Panc1 (cell line): ENCODE results near the gene KCNA3. TPM values are rescaled to one million over a fixed set of nuclear protein-coding genes. Genes with fewer than 3 reads are reported as not detected.

ENCODE experiments used
- ATAC-seq: fragments of 200-7000 bp; cut with Tn5 transposase; 2 replicates; pipeline ENCODE4 v1.9.1; 2020; ENCODE audit warnings: mild to moderate bottlenecking, moderate library complexity
- BruUV-seq: library from RNA; stranded (reverse); fragments of 400-500 nt; replicated peaks from 2 replicates; lab custom pipeline; 2021; lab: Mats Ljungman, UMichigan
- CTCF ChIA-PET: fragments of 300-600 bp; sonication (Branson Sonifier 250); formaldehyde crosslinking; loops from one replicate; lab custom pipeline; 2022; ENCODE audit warnings: antibody characterized with exemption; lab: Charles Lee
- POLR2A ChIA-PET: fragments of 300-600 bp; sonication (Branson Sonifier 250); formaldehyde crosslinking; loops from one replicate; lab custom pipeline; 2022; ENCODE audit warnings: antibody characterized with exemption; lab: Charles Lee
- DNase-seq: peaks from one replicate; pipeline ENCODE4 v3.0.0-alpha.2; 2010; ENCODE audit warnings: low read depth, low spot score
- H3K27ac ChIP-seq: 2 replicates; pipeline ENCODE4 v1.5.1; 2011; ENCODE audit warnings: mild to moderate bottlenecking, low read length, inconsistent platforms
- H3K27me3 ChIP-seq: fragments of 200-500 bp; sonication (Bioruptor generic); 2 replicates; pipeline ENCODE4 v1.6.0; 2014; ENCODE audit warnings: low read length, inconsistent platforms; ENCODE audit not compliant: control insufficient read depth, insufficient read depth
- H3K36me3 ChIP-seq: fragments of 200-500 bp; sonication (Bioruptor generic); 2 replicates; pipeline ENCODE4 v1.5.1; 2014; ENCODE audit warnings: inconsistent platforms, mild to moderate bottlenecking, low read length, moderate library complexity; ENCODE audit not compliant: control insufficient read depth, insufficient read depth
- H3K4me1 ChIP-seq: 2 replicates; pipeline ENCODE4 v1.5.1; 2011; ENCODE audit warnings: inconsistent platforms, mild to moderate bottlenecking, low read length, moderate library complexity; ENCODE audit not compliant: control insufficient read depth, insufficient read depth
- H3K4me3 ChIP-seq, 2 experiments: 2 replicates each; pipeline ENCODE4 v1.5.1; 2011 to 2012; ENCODE audit warnings: low read depth in 2 of 2, low read length in 2 of 2, mild to moderate bottlenecking in 2 of 2, inconsistent platforms in 1 of 2, moderate library complexity in 1 of 2
- H3K9me3 ChIP-seq: fragments of 200-500 bp; sonication (Bioruptor generic); 2 replicates; pipeline ENCODE4 v1.5.1; 2014; ENCODE audit warnings: low read depth, mild to moderate bottlenecking, inconsistent platforms, low read length, moderate library complexity; ENCODE audit not compliant: control insufficient read depth, insufficient read depth
- POLR2AphosphoS5 ChIP-seq: IDR thresholded peaks from 2 replicates; pipeline ENCODE4 v1.6.1; 2012; ENCODE audit warnings: mild to moderate bottlenecking, low read depth, low read length, moderate library complexity
- SIN3A ChIP-seq: IDR thresholded peaks from 2 replicates; pipeline ENCODE4 v1.6.1; 2012; ENCODE audit warnings: low read depth, mild to moderate bottlenecking, low read length, moderate library complexity, borderline replicate concordance; ENCODE audit not compliant: insufficient read depth
- TCF7L2 ChIP-seq: IDR thresholded peaks from 2 replicates; pipeline ENCODE4 v1.6.1; 2011; ENCODE audit warnings: mild to moderate bottlenecking, low read depth, low read length, inconsistent platforms
- in situ Hi-C: cut with HindIII; loops from 2 replicates; pipeline ENCODE4 v1.10.0; 2016; ENCODE audit warnings: low sequenced_read_pairs, low pct_unique_long_range_greater_than_20kb
- intact Hi-C: fragments of 100-400 bp; cut with micrococcal nuclease; formaldehyde crosslinking; loops from one replicate; pipeline ENCODE4 v1.10.0; 2022; ENCODE audit not compliant: unreplicated experiment
- total RNA-seq: library from RNA; stranded (reverse); gene quantifications from one replicate; pipeline ENCODE4 v1.2.1, GENCODE V29; 2021; ENCODE audit not compliant: unreplicated experiment
- TF ChIP-seq, protein P1 (sequence below): fragments of 450-650 bp; IDR thresholded peaks from 2 replicates; pipeline ENCODE4 v1.5.1; 2017; ENCODE audit warnings: mild to moderate bottlenecking
- TF ChIP-seq, protein P2 (sequence below), 2 experiments: IDR thresholded peaks; 2 replicates each; pipeline ENCODE4 v1.6.1; 2011 to 2012; ENCODE audit warnings: low read depth in 2 of 2, control low read depth in 1 of 2, low read length in 1 of 2, mild to moderate bottlenecking in 1 of 2, moderate library complexity in 1 of 2; ENCODE audit not compliant: insufficient read depth in 1 of 2

The KCNA3 gene
- total RNA-seq, 1 experiment from 2014 or later: not detected

DNA sequence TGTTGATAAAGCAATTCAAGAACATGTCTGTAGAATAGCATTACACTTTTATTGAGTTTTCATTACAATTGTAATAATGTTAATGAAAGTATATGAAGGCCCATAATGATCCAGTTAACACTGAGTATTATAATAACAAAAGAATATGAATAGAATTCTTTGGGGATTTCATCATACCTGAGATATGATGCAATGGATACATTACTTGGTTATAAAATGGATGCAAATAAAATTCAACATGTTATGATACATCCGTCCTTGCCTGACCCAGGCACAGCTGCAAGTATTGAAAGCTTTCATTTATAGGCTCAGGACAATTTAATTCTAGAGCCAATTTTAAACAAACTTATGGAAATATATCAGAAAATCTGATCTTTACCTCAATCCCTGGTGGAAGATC lies 8.2 kb upstream of the KCNA3 start:
- intact Hi-C loops: no loop called here
- ChIA-PET CTCF (no interaction called here), POLR2A (no interaction called here)
- H3K4me1 ChIP-seq: no peaks in the 10 kb centered on the region
- BruUV-seq: no TSS peak
- no peak overlapping the region for H3K27ac ChIP-seq
- H3K9me3 ChIP-seq: no peaks in the 10 kb centered on the region
- H3K4me3 ChIP-seq: no peak overlapping the region
- TF ChIP-seq, protein P1, sequence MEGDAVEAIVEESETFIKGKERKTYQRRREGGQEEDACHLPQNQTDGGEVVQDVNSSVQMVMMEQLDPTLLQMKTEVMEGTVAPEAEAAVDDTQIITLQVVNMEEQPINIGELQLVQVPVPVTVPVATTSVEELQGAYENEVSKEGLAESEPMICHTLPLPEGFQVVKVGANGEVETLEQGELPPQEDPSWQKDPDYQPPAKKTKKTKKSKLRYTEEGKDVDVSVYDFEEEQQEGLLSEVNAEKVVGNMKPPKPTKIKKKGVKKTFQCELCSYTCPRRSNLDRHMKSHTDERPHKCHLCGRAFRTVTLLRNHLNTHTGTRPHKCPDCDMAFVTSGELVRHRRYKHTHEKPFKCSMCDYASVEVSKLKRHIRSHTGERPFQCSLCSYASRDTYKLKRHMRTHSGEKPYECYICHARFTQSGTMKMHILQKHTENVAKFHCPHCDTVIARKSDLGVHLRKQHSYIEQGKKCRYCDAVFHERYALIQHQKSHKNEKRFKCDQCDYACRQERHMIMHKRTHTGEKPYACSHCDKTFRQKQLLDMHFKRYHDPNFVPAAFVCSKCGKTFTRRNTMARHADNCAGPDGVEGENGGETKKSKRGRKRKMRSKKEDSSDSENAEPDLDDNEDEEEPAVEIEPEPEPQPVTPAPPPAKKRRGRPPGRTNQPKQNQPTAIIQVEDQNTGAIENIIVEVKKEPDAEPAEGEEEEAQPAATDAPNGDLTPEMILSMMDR: no peak
- TF ChIP-seq POLR2AphosphoS5: no peak
- no peak for TF ChIP-seq TCF7L2
- TF ChIP-seq, protein P2, sequence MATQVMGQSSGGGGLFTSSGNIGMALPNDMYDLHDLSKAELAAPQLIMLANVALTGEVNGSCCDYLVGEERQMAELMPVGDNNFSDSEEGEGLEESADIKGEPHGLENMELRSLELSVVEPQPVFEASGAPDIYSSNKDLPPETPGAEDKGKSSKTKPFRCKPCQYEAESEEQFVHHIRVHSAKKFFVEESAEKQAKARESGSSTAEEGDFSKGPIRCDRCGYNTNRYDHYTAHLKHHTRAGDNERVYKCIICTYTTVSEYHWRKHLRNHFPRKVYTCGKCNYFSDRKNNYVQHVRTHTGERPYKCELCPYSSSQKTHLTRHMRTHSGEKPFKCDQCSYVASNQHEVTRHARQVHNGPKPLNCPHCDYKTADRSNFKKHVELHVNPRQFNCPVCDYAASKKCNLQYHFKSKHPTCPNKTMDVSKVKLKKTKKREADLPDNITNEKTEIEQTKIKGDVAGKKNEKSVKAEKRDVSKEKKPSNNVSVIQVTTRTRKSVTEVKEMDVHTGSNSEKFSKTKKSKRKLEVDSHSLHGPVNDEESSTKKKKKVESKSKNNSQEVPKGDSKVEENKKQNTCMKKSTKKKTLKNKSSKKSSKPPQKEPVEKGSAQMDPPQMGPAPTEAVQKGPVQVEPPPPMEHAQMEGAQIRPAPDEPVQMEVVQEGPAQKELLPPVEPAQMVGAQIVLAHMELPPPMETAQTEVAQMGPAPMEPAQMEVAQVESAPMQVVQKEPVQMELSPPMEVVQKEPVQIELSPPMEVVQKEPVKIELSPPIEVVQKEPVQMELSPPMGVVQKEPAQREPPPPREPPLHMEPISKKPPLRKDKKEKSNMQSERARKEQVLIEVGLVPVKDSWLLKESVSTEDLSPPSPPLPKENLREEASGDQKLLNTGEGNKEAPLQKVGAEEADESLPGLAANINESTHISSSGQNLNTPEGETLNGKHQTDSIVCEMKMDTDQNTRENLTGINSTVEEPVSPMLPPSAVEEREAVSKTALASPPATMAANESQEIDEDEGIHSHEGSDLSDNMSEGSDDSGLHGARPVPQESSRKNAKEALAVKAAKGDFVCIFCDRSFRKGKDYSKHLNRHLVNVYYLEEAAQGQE (IDR thresholded peaks at IDR 0.05; ENCODE audit: insufficient read depth in 1 of 2, low read depth in 2 of 2, low read length in 1 of 2): no peak
- H3K36me3 ChIP-seq: no peaks in the 10 kb centered on the region
- in situ Hi-C loops: no loop called here
- DNase-seq: no peak
- no peak for ATAC-seq
- no peaks in the 10 kb centered on the region for H3K27me3 ChIP-seq

DNA sequence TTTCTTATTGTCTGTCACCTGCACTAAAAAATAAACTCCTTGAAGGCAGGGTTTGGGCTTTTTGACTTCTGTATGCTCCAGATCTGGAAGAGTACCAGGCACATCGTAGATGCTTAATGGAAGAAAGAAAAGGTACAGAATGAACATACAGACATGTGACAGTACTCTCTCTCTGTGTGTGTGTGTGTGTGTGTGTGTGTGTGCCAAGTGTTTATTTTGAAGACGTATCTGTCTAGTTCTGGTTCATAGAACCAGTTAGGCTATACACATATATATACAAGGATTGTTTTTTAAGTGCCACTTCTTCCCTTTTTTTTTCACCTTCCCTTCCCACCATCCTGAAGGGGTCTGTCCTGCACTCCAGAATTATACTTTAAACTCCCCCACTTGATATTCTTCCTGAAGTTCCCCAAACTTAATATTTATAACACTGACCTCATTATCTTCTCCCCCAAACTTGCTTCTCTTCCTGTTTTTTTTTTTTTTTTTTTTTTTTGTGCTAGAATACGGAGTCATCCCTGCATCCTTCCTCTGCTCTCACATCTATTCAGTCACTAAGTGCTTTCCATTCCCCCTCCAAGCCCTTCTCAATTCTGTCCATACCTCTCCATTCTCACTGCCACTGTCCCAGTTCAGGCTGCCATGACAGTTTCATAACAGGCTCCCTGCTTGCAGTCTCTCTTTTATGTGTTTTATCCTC lies 5.4 kb upstream of the KCNA3 start:
- Histone ChIP-seq H3K9me3 (no peaks in the 10 kb centered on the region), H3K27me3 (no peaks in the 10 kb centered on the region), H3K36me3 (no peaks in the 10 kb centered on the region), H3K4me1 (no peaks in the 10 kb centered on the region), H3K27ac (no peak overlapping the region), H3K4me3 (no peak overlapping the region)
- in situ Hi-C loops (no loop called here), intact Hi-C loops (no loop called here)
- POLR2A ChIA-PET: no interaction called here
- TF ChIP-seq, protein P2 (IDR thresholded peaks at IDR 0.05; ENCODE audit: insufficient read depth in 1 of 2, low read depth in 2 of 2, low read length in 1 of 2): no peak
- TF ChIP-seq TCF7L2 (no peak), POLR2AphosphoS5 (no peak), SIN3A (no peak)
- TF ChIP-seq, protein P1: no peak
- DNase-seq (no peak), ATAC-seq (no peak)
- CTCF ChIA-PET: no interaction called here
- BruUV-seq: no TSS peak
